GM19239 (cell line): Measurements from ENCODE around the gene MEGF9.
"Not testable (repeated sequence)": the region's sequence is repeated elsewhere in the genome, so short reads cannot be mapped to it uniquely, and the experiment has no call there.

ENCODE experiments used
- DNase-seq: peaks from one replicate; pipeline ENCODE4 v3.0.0; 2011; ENCODE audit warnings: low spot score; ENCODE audit not compliant: insufficient read length
- FAIRE-seq: peaks from 2 replicates; lab custom pipeline; 2011; peaks lifted over from hg19 to GRCh38; lab: Jason Lieb, UNC

Gene MEGF9

DNA sequence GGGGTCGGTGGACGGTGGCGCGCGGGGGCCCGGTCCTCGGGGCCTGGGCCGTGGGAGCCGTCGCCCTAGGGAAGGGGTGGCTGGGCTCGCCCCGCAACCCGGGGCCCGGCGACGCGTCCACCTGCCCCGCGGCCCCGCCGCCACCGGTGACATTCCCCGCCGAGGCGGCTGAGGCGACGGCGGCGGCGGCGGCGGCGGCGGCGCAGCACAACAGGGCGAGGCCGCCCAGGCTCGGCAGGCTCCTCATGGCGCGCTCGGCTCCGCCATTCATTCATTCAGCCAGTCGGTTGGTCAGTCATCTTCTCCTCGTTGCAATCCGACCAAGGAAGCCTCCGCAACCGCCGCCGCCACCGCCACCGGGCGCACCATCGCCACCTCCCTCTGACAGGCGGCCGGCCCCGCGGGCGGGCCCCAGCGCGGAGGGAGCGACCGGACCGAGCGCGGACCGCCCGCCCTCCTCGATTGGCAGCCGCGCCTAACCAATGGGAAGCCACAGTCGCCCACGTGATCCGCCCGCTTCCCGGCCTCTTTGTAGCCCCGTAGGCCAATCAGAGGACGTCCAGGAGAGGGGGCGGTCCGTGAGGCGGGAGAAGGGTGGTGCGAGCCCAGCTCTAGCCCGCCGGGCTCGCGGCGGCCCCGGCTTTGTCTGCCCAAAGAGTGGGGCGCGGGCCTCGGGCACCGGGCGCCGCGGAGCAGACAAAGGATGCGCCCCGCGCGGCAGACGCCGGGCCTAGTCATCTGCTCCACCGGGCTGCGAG is at the start of gene MEGF9:
Gene MEGF9, minus strand, starts transcription at position 383 of the 758 bp plus-strand sequence. Its CDS starts 112 bp downstream, at position 271.
- DNase-seq (peak; percentile 88), FAIRE-seq (peak; percentile 92)

DNA sequence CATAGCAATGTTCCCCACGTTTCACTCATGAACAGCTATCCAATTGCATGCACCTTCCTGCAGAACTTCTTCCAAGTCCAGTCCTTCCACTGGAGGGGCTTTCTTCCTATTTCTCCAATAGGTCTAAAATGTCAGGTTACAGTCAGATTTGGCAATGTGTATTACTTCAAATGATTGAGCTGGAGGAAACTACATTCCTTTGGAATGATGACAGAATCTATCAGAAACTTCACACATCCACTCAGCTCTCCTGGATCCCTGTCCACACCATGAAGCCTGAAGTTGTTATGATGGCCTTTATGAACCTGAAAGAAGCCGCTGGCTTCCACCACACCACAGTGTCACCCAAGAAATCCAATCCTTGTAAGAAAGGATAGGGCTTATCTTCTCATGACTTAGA is 46.7 kb upstream of the MEGF9 start:
- DNase-seq (no peak), FAIRE-seq (no peak)

DNA sequence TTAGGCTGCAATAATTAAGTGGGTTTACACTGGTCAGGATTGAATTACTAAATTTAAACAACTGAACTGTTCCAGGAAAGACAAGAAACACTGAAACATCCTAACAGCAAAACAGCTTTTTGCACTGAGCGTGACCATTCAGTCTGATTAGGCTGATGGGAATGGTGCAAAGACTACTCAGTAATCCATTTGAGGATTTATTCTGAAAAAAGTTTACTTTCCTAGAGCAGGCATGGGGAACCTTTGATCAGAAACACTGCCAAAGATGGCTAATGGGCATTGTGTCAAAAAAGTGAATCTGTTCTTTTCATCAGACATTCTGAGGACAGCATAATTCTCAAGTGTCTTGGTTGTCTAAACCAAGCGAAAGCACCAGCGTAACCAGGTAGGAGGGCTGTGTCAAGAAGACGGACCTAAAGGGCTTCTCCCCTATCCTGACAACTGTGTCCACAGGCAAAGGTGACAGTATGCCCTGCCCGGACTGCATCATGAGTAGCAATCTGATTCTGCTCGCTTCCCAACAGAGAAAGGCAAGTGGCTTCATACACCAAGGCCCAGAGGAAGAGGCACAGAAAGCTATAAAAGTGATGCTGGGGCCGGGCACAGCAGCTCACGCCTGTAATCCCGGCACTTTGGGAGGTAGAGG is 45.6 kb upstream of the MEGF9 start:
- FAIRE-seq (no peak), DNase-seq (no peak)

DNA sequence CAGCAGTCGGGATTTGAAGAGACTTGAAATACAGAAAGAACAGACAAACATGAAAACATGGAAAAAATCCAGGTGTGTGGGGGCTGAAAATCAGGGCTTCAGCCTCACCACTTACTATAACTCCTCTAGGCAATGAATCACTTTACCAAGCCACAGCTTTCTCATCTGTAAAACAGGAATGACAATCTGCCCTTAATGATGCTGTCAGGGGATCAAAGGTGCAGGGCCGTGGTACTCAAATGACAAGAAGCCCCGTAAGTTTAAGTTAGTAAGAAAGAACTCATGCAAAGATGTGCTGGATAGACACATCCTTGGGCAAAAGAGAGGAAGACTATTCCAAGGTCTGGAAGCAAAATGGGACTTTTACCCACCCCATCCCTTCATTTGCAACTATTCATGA is 44.3 kb upstream of the MEGF9 start:
- DNase-seq (no peak), FAIRE-seq (no peak)

DNA sequence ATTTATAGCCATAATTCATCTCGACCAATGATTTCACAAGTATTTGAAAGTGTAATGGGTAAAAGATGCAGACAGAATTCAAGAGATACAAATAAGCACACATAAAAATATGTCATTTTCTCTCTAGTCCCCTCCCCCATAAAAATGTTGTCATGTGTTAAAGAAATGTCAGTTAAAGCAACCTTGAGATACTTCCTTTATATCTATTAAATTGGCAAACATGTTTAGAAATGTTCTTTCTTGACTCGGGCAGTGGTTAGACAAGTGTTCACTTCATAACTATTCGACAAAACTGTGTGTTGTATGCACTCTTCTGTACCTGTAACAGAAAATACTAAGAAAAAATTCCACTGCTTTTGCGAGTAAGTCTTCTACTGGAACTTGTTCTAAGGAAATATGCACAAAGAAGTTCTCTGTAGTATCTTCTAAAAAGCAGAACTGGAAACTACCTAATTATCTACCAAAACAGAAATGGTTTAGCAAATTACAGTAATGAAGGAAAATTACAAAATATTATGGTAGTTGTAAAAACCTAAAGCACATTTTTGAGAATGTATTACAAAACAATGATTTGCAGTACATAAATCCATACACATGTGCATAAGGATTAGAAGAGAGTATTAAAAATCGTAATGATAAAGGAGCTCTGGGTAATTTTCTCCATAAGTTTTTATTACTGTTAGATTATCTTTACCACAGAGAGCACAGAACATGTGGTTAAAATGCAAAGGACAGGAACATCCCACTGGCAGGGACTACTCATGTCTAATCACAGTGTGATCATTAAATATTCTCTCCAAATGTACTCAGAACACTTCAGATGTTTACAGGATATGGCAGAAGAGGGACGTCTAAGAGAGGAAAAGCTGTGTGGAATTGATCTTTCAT is 43.0 kb upstream of the MEGF9 start:
- no peak for FAIRE-seq

DNA sequence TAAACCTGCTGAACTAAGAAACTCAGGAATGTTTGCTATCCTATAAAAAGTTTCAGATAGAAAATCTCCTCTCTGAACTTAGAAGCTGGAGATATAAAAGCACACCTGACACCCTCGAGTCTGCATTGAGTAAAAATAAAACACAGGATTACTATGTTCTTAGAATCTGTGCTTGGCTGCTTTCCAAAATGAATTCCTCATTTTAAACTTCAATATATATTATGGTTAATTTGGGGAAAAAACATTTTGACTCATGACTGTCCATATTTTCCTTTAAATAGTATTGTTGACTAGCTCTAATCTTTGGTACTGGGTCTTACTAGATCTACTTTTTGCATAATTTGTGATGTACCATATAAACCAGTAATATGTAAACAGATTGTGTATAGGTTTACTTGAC is 42.3 kb upstream of the MEGF9 start:
- no peak for FAIRE-seq
- no peak for DNase-seq

More for the DNA sequence above, 43.0 kb upstream of the MEGF9 start:
- DNase-seq = no peak

DNA sequence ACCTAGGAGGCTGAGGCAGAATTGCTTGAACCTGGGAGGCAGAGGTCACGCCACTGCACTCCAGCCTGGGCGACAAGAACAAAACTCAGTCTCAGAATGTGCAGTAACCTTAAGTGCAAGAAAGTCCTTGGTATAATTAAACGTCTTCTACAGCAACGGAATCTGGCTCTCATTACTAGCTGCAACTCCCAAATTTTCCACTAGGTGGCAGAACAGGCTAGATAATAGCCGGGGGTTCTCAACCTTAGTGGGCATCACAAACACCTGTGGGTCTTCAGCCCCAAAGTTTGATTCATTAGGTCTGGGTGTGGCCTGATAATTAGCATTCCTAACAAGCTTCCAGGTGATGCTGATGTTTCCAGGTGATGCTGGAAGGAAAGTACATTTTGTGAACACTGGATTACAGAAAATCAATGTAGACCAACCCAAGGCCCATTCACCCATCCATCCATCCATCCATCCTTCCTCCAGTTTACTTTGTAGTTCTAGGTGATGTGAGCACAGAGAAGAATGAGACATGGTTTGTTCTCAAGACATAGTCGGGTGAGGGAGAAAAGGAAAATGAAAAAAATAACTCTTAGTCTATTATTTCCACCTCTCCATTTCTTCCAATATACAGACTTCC is 41.7 kb upstream of the MEGF9 start:
- FAIRE-seq (peak; percentile 97), DNase-seq (peak; percentile 58)

DNA sequence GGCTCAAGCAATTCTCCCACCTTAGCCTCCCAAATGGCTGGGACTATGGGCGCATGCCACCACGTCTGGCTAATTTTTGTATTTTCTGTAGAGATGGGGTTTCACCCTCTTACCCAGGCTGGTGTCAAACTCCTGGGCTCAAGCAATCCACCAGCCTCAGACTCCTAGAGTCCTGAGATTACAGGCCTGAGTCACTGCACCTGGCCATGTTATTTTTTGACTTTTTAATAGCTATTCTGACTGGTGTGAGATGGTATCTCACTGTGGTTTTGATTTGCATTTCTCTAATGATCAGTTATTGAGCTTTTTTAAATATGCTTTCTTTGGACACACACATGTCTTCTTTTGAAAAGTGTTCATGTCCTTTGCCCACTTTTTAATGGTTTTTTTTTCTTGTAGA is 40.8 kb upstream of the MEGF9 start:
- no peak for DNase-seq
- FAIRE-seq = no peak

DNA sequence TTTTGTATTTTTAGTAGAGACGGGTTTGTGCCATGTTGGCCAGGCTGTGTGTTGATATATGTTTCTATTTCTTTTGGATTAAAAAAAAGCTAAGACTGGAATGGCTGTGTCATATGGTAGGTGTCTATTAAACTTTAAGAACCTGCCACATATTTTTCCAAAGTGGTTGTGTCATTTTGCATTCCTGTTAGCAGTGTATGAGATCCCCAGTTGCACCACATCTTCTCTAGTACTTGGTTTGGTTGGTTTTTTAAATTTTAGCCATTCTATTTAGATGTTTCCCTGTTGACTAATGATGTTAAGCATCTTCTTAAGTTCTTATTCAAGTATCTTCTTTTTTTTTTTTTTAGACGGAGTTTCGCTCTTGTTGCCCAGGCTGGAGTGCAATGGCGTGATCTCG is 36.2 kb upstream of the MEGF9 start:
- no peak for FAIRE-seq
- no peak for DNase-seq

DNA sequence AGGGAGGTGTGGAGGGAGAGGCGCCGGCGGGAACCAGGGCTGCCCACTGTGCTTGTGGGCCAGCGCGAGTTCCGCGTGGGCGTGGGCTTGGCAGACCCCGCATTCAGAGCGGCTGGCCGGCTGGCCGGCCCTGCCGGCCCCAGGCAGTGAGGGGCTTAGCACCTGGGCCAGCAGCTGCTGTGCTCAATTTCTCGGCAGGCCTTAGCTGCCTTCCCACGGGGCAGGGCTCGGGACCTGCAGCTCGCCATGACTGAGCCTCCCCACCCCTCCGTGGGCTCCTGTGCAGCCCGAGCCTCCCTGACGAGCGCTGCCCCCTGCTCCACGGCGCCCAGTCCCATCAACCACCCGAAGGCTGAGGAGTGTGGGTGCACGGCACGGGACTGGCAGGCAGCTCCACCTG is 32.1 kb upstream of the MEGF9 start:
- not testable (repeated sequence) for FAIRE-seq, DNase-seq

DNA sequence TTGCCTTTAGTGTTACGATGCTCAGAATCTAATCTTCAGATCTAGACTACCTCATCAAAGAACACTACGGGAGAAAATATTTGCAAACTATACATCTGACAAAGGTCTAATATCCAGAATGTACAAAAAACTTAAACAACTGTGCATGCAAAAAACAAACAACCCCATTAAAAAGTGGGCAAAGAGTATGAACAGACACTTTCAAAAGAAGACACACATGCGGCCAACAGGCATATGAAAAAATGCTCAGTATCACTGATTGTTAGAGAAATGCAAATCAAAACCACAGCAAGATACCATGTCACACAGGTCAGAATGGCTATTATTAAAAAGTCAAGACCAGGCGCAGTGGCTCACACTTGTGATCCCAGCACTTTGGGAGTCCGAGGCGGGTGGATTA is 31.0 kb upstream of the MEGF9 start:
- no peak for FAIRE-seq

DNA sequence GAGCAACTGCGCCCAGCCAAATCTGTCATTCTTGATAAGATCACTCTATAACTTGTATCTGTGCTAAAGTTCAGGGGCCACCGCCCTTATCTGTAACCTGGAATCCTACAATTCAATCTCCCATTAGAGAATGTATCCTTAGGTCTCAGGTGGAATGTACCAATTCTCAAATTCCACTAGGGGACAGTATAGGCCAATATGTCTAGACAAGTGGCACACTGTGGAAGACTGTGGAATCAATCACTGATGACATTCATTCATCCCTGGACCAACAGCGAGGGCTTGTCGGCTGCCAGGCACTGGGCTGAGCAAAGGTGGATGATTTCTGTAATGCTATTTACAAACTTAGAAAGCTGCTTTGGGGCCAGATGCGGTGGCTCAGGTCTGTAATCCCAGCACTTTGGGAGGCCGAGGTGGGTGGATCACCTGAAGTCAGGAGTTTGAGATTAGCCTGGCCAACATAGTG is 28.7 kb upstream of the MEGF9 start:
- DNase-seq (peak; percentile 57), FAIRE-seq (peak; percentile 39)

More for the DNA sequence above, 31.0 kb upstream of the MEGF9 start:
- DNase-seq = no peak

DNA sequence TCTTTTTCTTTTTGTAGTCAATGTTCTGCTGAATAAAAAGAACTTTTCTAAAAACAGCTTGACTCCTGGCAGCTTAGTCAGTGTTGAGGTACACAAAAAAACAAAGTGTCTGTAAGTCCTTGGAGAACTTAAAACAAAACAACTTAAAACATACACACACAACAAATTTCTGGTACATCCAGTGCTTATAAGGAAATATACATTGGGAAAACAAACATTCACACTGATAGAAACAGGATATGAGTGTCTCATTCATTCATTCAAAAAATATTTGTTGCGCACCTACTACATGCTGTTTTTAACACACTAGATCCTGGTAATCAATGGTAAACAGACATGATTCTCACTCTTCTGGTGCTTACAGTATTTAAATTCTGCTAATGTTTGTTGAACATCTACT is 27.4 kb upstream of the MEGF9 start:
- no peak for DNase-seq
- FAIRE-seq = no peak

DNA sequence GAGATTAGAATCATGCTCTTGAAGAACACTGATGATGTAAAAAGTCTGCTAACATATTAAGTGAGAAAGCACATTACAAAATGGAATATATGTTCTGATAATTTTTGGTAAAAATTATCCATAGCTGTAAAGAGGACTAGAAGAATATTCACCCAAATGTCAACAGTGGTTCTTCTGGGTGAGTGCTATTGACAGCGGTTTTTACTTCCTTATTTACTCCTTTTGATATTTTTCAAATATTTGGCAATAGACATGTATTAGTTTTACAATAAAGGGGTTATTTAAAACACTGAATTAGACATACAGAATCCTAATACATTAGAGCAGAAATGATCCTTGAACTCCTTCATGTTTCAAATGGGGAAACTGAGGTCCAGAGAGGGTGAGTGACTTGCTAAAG is 26.9 kb upstream of the MEGF9 start:
- no peak for FAIRE-seq

DNA sequence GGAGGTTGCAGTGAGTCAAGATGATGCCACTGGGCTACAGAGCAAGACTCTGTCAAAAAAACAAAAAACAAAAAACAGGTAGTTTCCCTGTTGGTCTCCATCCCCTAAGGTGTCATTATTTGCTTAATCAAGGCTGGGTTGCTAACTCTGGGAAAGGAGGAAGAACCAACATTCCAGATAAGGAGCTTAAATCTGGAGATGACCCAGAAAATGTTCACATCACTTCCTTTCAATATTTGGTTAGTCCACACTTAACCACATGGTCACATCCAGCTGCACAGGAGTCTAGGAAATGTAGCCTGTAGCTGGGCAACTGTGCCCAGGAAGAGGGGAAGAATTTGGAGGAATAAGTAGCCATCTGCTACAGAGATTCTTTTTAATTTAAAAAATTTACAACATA is 25.9 kb upstream of the MEGF9 start:
- FAIRE-seq = no peak
- DNase-seq = no peak

More for the DNA sequence above, 26.9 kb upstream of the MEGF9 start:
- DNase-seq = no peak

DNA sequence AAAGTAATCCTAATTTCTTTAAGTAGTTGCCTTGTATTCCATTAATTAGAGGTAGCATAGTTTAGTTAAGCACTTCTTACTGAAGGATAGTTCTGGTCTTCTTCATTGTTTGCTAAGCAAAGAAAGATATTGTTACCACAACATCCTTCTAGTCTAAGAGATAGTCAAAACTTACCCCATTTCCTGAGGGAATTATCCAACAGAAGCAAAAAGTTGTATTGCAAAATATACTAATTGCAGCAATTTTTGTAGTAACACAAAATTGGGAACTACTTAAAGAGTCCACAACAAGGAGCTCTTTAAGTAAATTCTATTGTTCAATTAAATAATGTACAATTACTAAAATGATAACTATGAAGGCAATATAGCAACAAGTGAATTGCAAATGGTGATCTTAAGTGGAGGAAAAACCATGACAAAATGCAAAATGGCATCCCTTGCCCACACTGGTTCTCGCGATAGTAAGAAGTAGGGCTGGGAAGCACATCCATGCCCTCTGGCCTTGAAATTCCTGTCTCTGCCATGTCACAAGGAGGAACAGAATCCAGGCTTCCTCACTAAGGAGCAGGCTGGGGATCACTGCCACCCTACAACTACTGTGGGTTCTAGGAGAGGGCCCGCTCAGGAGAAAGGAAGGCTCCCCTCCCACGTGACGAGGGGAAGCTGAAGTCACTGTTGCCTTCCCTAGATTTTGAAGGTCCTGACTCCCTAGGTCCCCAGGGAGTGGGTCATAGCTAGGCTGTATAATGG is 23.3 kb upstream of the MEGF9 start:
- FAIRE-seq = no peak
- DNase-seq = no peak

DNA sequence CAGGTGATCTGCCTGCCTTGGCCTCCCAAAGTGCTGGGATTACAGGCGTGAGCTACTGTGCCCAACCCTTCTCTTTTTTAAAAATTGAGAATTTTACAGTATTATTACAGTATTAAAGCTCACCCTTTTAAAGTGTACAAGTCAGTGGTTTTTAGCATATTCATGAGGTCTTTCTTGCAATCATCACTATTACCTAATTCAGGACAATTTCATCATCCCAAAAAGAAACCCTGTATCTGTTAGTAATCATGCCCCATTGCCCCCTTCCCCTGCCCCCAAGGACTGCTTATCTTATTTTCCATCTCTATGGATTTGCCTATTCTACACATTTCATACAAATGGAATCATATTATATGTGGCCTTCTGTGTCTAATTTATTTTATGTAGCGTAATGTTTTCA is 22.6 kb upstream of the MEGF9 start:
- no peak for DNase-seq

DNA sequence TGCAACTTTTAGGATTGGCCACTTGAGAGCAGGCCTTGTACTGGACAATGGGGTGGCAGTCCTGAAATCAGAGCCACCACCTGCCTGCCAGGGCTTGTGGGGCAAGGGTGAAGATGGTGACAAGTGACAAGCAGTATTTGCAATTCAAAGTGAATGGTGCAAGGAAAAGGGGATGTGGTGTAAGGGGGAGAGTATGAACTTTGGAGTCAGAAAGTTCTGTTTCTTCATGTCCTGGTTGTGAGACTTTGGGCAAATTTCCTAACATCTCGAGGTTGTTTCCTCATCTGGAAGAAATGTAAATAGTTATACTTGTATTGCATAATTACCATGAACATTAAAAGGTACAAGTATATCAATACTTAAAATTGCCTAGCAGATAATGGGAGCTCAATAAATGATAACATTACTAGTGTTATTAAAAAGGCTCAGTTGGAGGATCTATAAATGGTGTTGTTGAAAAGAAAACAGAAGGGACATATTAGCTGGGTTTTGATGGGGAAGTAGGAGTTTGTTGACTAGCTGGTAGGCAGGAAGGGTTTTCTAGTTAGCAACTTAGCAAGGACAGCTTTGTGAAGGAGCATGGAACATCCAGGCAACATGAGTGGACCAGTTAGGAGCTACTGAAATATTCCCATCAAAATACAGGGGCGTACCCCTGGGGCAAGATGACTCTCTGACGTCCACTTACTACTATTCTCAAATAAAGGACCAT is 21.3 kb upstream of the MEGF9 start:
- FAIRE-seq (peak; percentile 59), DNase-seq (no peak)

More for the DNA sequence above, 22.6 kb upstream of the MEGF9 start:
- no peak for FAIRE-seq
